Activated CD8-positive, alpha-beta memory T cell treated with anti-CD3 and anti-CD28 coated beads, Interleukin-2, amount 10 ng/mL, durations not matched to agents 7 days and 5 days (primary cell): ENCODE measurements around the gene CLIC6. TPM values are rescaled to one million over a fixed set of nuclear protein-coding genes. Genes with fewer than 3 reads are reported as not detected.
"Not testable (repeated sequence)": the region's sequence is repeated elsewhere in the genome, so short reads cannot be mapped to it uniquely, and the experiment has no call there.

Experiments used
- ATAC-seq: fragments of 150-1000 bp; cut with Tn5 transposase; one replicate; pipeline ENCODE4 v1.10.0; 2021; ENCODE audit warnings: moderate library complexity
- CTCF ChIA-PET: fragments of 350-600 bp; sonication (Branson Sonifier 250); formaldehyde crosslinking; loops from one replicate; lab custom pipeline; 2021; ENCODE audit warnings: antibody characterized with exemption; lab: Charles Lee
- DNase-seq: peaks from one replicate; pipeline ENCODE4 v3.0.0-alpha.2; 2020
- H3K27ac Mint-ChIP-seq: one replicate; pipeline ENCODE4 v1.8.0; 2021; ENCODE audit warnings: mild to moderate bottlenecking, mixed read lengths
- H3K27me3 Mint-ChIP-seq: one replicate; pipeline ENCODE4 v1.8.0; 2021; ENCODE audit warnings: mixed read lengths
- H3K36me3 Mint-ChIP-seq: one replicate; pipeline ENCODE4 v1.8.0; 2021; ENCODE audit warnings: mild to moderate bottlenecking, mixed read lengths
- H3K4me1 Mint-ChIP-seq: one replicate; pipeline ENCODE4 v1.8.0; 2021; ENCODE audit warnings: mixed read lengths
- H3K4me3 Mint-ChIP-seq: one replicate; pipeline ENCODE4 v1.8.0; 2021; ENCODE audit warnings: mild to moderate bottlenecking, moderate library complexity, mixed read lengths
- H3K9me3 Mint-ChIP-seq: one replicate; pipeline ENCODE4 v1.8.0; 2022; ENCODE audit warnings: low read depth, mixed read lengths
- total RNA-seq, 2 experiments: library from RNA; stranded (reverse); gene quantifications; one replicate each; pipeline ENCODE4 v1.2.3, GENCODE V29; 2021

CLIC6 gene
- total RNA-seq, 2 experiments from 2014 or later = 0.47 TPM; not detected in 1

- H3K27ac Mint-ChIP-seq = no peak overlapping the region
- H3K4me1 Mint-ChIP-seq = peaks cover 5% of the 10 kb centered on the region
- no peaks in the 10 kb centered on the region for H3K36me3 Mint-ChIP-seq
- H3K27me3 Mint-ChIP-seq = peaks cover 60% of the 10 kb centered on the region
- H3K4me3 Mint-ChIP-seq = no peak overlapping the region
- DNase-seq (no peak), ATAC-seq (no peak)
- CTCF ChIA-PET = no interaction called here
- no peaks in the 10 kb centered on the region for H3K9me3 Mint-ChIP-seq
Measured at GRCh38 chr21:34701726-34702125, 32.9 kb downstream of the CLIC6 start.

- Mint-ChIP-seq H3K27me3 (peaks cover 66% of the 10 kb centered on the region), H3K9me3 (no peaks in the 10 kb centered on the region), H3K27ac (no peak overlapping the region), H3K4me1 (peaks cover 12% of the 10 kb centered on the region), H3K36me3 (no peaks in the 10 kb centered on the region), H3K4me3 (no peak overlapping the region)
- CTCF ChIA-PET = no interaction called here
- no peak for DNase-seq
- no peak for ATAC-seq
Measured at GRCh38 chr21:34702341-34703170, 33.8 kb downstream of the CLIC6 start.

GRCh38 chr21:34703571-34703970 lies 34.8 kb downstream of the CLIC6 start:
- ATAC-seq (no peak), DNase-seq (no peak)
- H3K27me3 Mint-ChIP-seq = peaks cover 73% of the 10 kb centered on the region
- no peak overlapping the region for H3K27ac Mint-ChIP-seq
- peaks cover 22% of the 10 kb centered on the region for H3K4me1 Mint-ChIP-seq
- CTCF ChIA-PET = interaction anchor here (1.0 kb wide), 1 partner anchor 10 kb away, joined by 3 read pairs; no protein-coding TSS in a partner anchor
- no peak overlapping the region for H3K4me3 Mint-ChIP-seq
- H3K9me3 Mint-ChIP-seq = no peaks in the 10 kb centered on the region
- peaks cover 1% of the 10 kb centered on the region for H3K36me3 Mint-ChIP-seq

- ATAC-seq = no peak
- Mint-ChIP-seq H3K4me1 (peaks cover 25% of the 10 kb centered on the region), H3K27ac (no peak overlapping the region), H3K4me3 (no peak overlapping the region), H3K27me3 (peaks cover 77% of the 10 kb centered on the region), H3K9me3 (no peaks in the 10 kb centered on the region), H3K36me3 (peaks cover 1% of the 10 kb centered on the region)
- CTCF ChIA-PET = interaction anchor here (1.0 kb wide), 1 partner anchor 10 kb away, joined by 3 read pairs; no protein-coding TSS in a partner anchor
- DNase-seq = no peak
Measured at GRCh38 chr21:34704119-34704518, 35.3 kb downstream of the CLIC6 start.

- Mint-ChIP-seq H3K27ac (no peak overlapping the region), H3K27me3 (peaks cover 80% of the 10 kb centered on the region), H3K36me3 (peaks cover 1% of the 10 kb centered on the region), H3K9me3 (no peaks in the 10 kb centered on the region), H3K4me1 (peaks cover 25% of the 10 kb centered on the region), H3K4me3 (no peak overlapping the region)
- CTCF ChIA-PET = no interaction called here
- ATAC-seq = no peak
- no peak for DNase-seq
Measured at GRCh38 chr21:34705011-34705410, 36.2 kb downstream of the CLIC6 start.

GRCh38 chr21:34706337-34706736 lies 37.5 kb downstream of the CLIC6 start:
- CTCF ChIA-PET = no interaction called here
- no peak for ATAC-seq
- no peak overlapping the region for H3K4me3 Mint-ChIP-seq
- H3K27me3 Mint-ChIP-seq = peaks cover 80% of the 10 kb centered on the region
- H3K4me1 Mint-ChIP-seq = peaks cover 25% of the 10 kb centered on the region
- no peak for DNase-seq
- H3K27ac Mint-ChIP-seq = no peak overlapping the region
- no peaks in the 10 kb centered on the region for H3K9me3 Mint-ChIP-seq
- peaks cover 1% of the 10 kb centered on the region for H3K36me3 Mint-ChIP-seq

GRCh38 chr21:34707876-34708325 lies 39.1 kb downstream of the CLIC6 start:
- Mint-ChIP-seq H3K27me3 (peaks cover 80% of the 10 kb centered on the region), H3K4me3 (no peak overlapping the region), H3K36me3 (peaks cover 1% of the 10 kb centered on the region), H3K27ac (peak overlapping the region; percentile 47), H3K9me3 (no peaks in the 10 kb centered on the region), H3K4me1 (peaks cover 25% of the 10 kb centered on the region)
- DNase-seq (peak; percentile 81), ATAC-seq (peak; percentile 92)
- CTCF ChIA-PET = interaction anchor here (0.7 to 5.6 kb wide), 4 partner anchors 14 to 56 kb away, joined by 3 to 25 read pairs (median 6); no protein-coding TSS in a partner anchor

GRCh38 chr21:34713621-34714020 lies 44.8 kb downstream of the CLIC6 start:
- Mint-ChIP-seq H3K27me3 (peaks cover 68% of the 10 kb centered on the region), H3K27ac (no peak overlapping the region), H3K4me3 (no peak overlapping the region), H3K36me3 (peaks cover 2% of the 10 kb centered on the region), H3K9me3 (no peaks in the 10 kb centered on the region), H3K4me1 (peaks cover 23% of the 10 kb centered on the region)
- ATAC-seq (no peak), DNase-seq (no peak)
- CTCF ChIA-PET = no interaction called here

GRCh38 chr21:34715518-34715917 lies 46.7 kb downstream of the CLIC6 start:
- H3K27me3 Mint-ChIP-seq = peaks cover 60% of the 10 kb centered on the region
- H3K9me3 Mint-ChIP-seq = no peaks in the 10 kb centered on the region
- no peak overlapping the region for H3K4me3 Mint-ChIP-seq
- DNase-seq (no peak), ATAC-seq (no peak)
- H3K4me1 Mint-ChIP-seq = peaks cover 21% of the 10 kb centered on the region
- H3K36me3 Mint-ChIP-seq = peaks cover 2% of the 10 kb centered on the region
- CTCF ChIA-PET = no interaction called here
- no peak overlapping the region for H3K27ac Mint-ChIP-seq

GRCh38 chr21:34715985-34716596 lies 47.3 kb downstream of the CLIC6 start:
- Mint-ChIP-seq H3K27ac (no peak overlapping the region), H3K4me3 (no peak overlapping the region), H3K36me3 (peaks cover 2% of the 10 kb centered on the region), H3K4me1 (peaks cover 21% of the 10 kb centered on the region), H3K9me3 (no peaks in the 10 kb centered on the region), H3K27me3 (peaks cover 57% of the 10 kb centered on the region)
- CTCF ChIA-PET = no interaction called here
- DNase-seq = no peak
- ATAC-seq = no peak

GRCh38 chr21:34718529-34718928 lies 49.7 kb downstream of the CLIC6 start:
- H3K4me3 Mint-ChIP-seq, H3K27ac Mint-ChIP-seq, CTCF ChIA-PET, H3K36me3 Mint-ChIP-seq, ATAC-seq, DNase-seq, H3K9me3 Mint-ChIP-seq: not testable (repeated sequence)
- Mint-ChIP-seq H3K4me1 (peaks cover 21% of the 10 kb centered on the region), H3K27me3 (peaks cover 44% of the 10 kb centered on the region)

- ATAC-seq (no peak), DNase-seq (no peak)
- Mint-ChIP-seq H3K4me1 (peaks cover 12% of the 10 kb centered on the region), H3K9me3 (no peaks in the 10 kb centered on the region), H3K36me3 (no peaks in the 10 kb centered on the region), H3K27me3 (peaks cover 41% of the 10 kb centered on the region), H3K4me3 (no peak overlapping the region), H3K27ac (no peak overlapping the region)
- CTCF ChIA-PET = interaction anchor here (1.0 to 4.2 kb wide), 6 partner anchors 13 to 1305 kb away, joined by 3 to 25 read pairs (median 4); no protein-coding TSS in a partner anchor
Measured at GRCh38 chr21:34722684-34723300, 54.0 kb downstream of the CLIC6 start.

- Mint-ChIP-seq H3K36me3 (no peaks in the 10 kb centered on the region), H3K9me3 (no peaks in the 10 kb centered on the region), H3K4me3 (no peak overlapping the region), H3K4me1 (peaks cover 11% of the 10 kb centered on the region), H3K27ac (no peak overlapping the region), H3K27me3 (peaks cover 50% of the 10 kb centered on the region)
- DNase-seq (no peak), ATAC-seq (no peak)
- CTCF ChIA-PET = interaction anchor here (0.8 to 4.2 kb wide), 3 partner anchors 14 to 37 kb away, joined by 3 to 25 read pairs (median 3); no protein-coding TSS in a partner anchor
Measured at GRCh38 chr21:34724131-34724856, 55.5 kb downstream of the CLIC6 start.
